ENCODE data around the gene TLR9.

The TLR9 gene

DNA sequence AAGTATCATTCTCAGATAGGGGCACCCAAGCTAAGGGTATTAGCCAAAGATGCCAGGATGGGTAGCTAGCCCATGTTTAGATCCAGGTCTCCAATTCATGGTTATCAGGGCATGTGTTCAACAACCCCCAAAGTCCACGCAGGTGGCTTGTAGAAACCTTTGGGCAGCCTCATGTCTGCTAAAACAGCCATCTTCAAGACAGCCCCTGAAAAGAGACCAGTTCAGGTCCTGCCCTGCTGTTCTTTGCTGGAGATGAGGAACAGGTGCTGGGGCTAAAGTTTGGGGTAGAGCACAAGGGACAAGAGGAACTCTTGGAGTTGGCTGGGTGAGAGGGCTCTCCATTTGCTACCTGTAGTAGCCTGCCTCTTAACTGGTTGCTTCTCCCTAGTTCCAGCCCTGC lies 24.7 kb upstream of the TLR9 start:
- no peaks in the 10 kb centered on the region for H4K20me1 ChIP-seq (ENCODE audit: insufficient read depth)
- TF ChIP-seq, protein P1, sequence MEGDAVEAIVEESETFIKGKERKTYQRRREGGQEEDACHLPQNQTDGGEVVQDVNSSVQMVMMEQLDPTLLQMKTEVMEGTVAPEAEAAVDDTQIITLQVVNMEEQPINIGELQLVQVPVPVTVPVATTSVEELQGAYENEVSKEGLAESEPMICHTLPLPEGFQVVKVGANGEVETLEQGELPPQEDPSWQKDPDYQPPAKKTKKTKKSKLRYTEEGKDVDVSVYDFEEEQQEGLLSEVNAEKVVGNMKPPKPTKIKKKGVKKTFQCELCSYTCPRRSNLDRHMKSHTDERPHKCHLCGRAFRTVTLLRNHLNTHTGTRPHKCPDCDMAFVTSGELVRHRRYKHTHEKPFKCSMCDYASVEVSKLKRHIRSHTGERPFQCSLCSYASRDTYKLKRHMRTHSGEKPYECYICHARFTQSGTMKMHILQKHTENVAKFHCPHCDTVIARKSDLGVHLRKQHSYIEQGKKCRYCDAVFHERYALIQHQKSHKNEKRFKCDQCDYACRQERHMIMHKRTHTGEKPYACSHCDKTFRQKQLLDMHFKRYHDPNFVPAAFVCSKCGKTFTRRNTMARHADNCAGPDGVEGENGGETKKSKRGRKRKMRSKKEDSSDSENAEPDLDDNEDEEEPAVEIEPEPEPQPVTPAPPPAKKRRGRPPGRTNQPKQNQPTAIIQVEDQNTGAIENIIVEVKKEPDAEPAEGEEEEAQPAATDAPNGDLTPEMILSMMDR (conservative IDR thresholded peaks at IDR 0.05; ENCODE audit: low read depth, low read length), result no peak
- peaks cover 28% of the 10 kb centered on the region for H3K4me1 ChIP-seq (ENCODE audit: low read depth, poor library complexity, severe bottlenecking)
- H3K4me2 ChIP-seq, result no peak overlapping the region
- H3K27ac ChIP-seq, result no peak overlapping the region
- no peaks in the 10 kb centered on the region for H3K27me3 ChIP-seq (ENCODE audit: insufficient read depth, low read depth)
- H3K4me3 ChIP-seq (IDR thresholded peaks at IDR 0.05; ENCODE audit: insufficient read depth, low read depth, low read length), result no peak overlapping the region
- no peaks in the 10 kb centered on the region for H3K79me2 ChIP-seq (ENCODE audit: insufficient read depth, low read depth)
- no peaks in the 10 kb centered on the region for H3K36me3 ChIP-seq (ENCODE audit: insufficient read depth)
- H3K9ac ChIP-seq, result no peak overlapping the region
- H2AFZ ChIP-seq (ENCODE audit: low read depth), result no peak overlapping the region

- no peaks in the 10 kb centered on the region for H3K79me2 ChIP-seq (ENCODE audit: insufficient read depth, low read depth)
- no peak overlapping the region for H3K9ac ChIP-seq
- no peak overlapping the region for H2AFZ ChIP-seq (ENCODE audit: low read depth)
- peaks cover 27% of the 10 kb centered on the region for H3K4me1 ChIP-seq (ENCODE audit: low read depth, poor library complexity, severe bottlenecking)
- H3K36me3 ChIP-seq (ENCODE audit: insufficient read depth), result no peaks in the 10 kb centered on the region
- H3K4me3 ChIP-seq (IDR thresholded peaks at IDR 0.05; ENCODE audit: insufficient read depth, low read depth, low read length), result no peak overlapping the region
- no peaks in the 10 kb centered on the region for H4K20me1 ChIP-seq (ENCODE audit: insufficient read depth)
- no peak overlapping the region for H3K4me2 ChIP-seq
- no peaks in the 10 kb centered on the region for H3K27me3 ChIP-seq (ENCODE audit: insufficient read depth, low read depth)
- H3K27ac ChIP-seq, result no peak overlapping the region
- TF ChIP-seq, protein P1 (conservative IDR thresholded peaks at IDR 0.05; ENCODE audit: low read depth, low read length), result no peak
Observed at GRCh38 chr3:52249683-52250082, 24.2 kb upstream of the TLR9 start.

DNA sequence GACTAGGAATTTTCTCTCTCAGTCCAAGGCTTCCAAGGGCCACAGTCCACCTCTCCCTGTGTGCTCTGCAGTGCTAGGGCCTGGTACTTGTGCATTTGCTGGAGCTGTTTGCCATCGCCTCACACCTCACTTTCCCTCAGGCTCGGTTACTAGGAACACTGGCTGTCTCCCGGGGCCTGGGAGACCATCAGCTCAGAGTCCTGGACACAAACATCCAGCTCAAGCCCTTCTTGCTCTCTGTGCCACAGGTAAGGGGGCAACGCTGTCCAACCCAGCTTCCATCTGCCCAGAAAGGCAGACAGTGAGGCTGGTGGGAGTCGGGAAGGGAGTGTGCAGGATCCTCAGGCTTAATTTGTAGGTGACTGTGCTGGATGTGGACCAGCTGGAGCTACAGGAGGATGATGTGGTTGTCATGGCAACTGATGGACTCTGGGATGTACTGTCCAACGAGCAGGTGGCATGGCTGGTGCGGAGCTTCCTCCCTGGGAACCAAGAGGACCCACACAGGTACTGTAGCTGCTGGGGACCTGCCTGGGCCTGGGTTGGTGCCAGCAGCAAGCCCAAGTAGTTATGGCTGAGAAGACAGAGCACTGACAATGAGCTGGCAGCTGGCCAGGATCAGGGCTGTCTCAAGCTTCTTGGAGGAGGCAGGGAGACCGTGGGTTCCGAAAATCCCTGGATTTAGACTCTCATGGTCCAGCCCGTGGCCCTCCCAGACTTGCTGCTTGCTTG lies 23.5 kb upstream of the TLR9 start:
- TF ChIP-seq, protein P1 (conservative IDR thresholded peaks at IDR 0.05; ENCODE audit: low read depth, low read length), result no peak
- H3K4me1 ChIP-seq (ENCODE audit: low read depth, poor library complexity, severe bottlenecking), result peaks cover 21% of the 10 kb centered on the region
- H3K27me3 ChIP-seq (ENCODE audit: insufficient read depth, low read depth), result no peaks in the 10 kb centered on the region
- no peak overlapping the region for H3K9ac ChIP-seq
- H3K79me2 ChIP-seq (ENCODE audit: insufficient read depth, low read depth), result no peaks in the 10 kb centered on the region
- no peak overlapping the region for H3K4me2 ChIP-seq
- no peak overlapping the region for H2AFZ ChIP-seq (ENCODE audit: low read depth)
- no peaks in the 10 kb centered on the region for H4K20me1 ChIP-seq (ENCODE audit: insufficient read depth)
- no peak overlapping the region for H3K4me3 ChIP-seq (IDR thresholded peaks at IDR 0.05; ENCODE audit: insufficient read depth, low read depth, low read length)
- H3K27ac ChIP-seq, result no peak overlapping the region
- H3K36me3 ChIP-seq (ENCODE audit: insufficient read depth), result no peaks in the 10 kb centered on the region

DNA sequence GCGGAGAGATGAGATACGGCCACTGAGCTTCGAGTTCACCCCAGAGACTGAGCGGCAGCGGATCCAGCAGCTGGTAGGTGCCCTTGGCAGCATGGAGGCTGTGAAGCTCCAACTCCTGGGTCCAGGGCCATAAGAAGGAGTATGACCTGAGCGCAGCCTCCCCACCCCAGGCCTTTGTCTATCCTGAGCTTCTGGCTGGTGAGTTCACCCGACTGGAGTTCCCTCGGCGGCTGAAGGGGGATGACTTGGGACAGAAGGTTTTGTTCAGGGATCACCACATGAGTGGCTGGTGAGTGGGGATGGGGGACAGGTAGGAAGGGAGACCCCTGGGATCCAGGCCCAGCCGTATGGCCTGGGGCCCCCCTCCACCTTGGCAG lies 22.7 kb upstream of the TLR9 start:
- no peaks in the 10 kb centered on the region for H3K79me2 ChIP-seq (ENCODE audit: insufficient read depth, low read depth)
- H4K20me1 ChIP-seq (ENCODE audit: insufficient read depth), result no peaks in the 10 kb centered on the region
- H3K27ac ChIP-seq, result no peak overlapping the region
- no peak overlapping the region for H3K4me2 ChIP-seq
- no peak overlapping the region for H3K4me3 ChIP-seq (IDR thresholded peaks at IDR 0.05; ENCODE audit: insufficient read depth, low read depth, low read length)
- no peak overlapping the region for H3K9ac ChIP-seq
- no peaks in the 10 kb centered on the region for H3K36me3 ChIP-seq (ENCODE audit: insufficient read depth)
- no peaks in the 10 kb centered on the region for H3K27me3 ChIP-seq (ENCODE audit: insufficient read depth, low read depth)
- peaks cover 12% of the 10 kb centered on the region for H3K4me1 ChIP-seq (ENCODE audit: low read depth, poor library complexity, severe bottlenecking)
- H2AFZ ChIP-seq (ENCODE audit: low read depth), result no peak overlapping the region
- TF ChIP-seq, protein P1 (conservative IDR thresholded peaks at IDR 0.05; ENCODE audit: low read depth, low read length), result no peak

All from KMS-11 (cell line).